Lower lobe of right lung (tissue), 2 donors: ENCODE measurements around the gene ACBD6. TPM values are rescaled to one million over a fixed set of nuclear protein-coding genes. Genes with fewer than 3 reads are reported as not detected.
"Not testable (repeated sequence)": the region's sequence is repeated elsewhere in the genome, so short reads cannot be mapped to it uniquely, and the experiment has no call there.

Experiments used
- ATAC-seq, 2 donors: fragments of 200-7000 bp; cut with Tn5 transposase; one replicate each; pipeline ENCODE4 v1.9.1; 2020 to 2022; ENCODE audit warnings: mild to moderate bottlenecking in 2 of 2, moderate library complexity in 2 of 2
- DNase-seq: peaks from one replicate; pipeline ENCODE4 v3.0.0-alpha.2; 2020
- H3K27ac ChIP-seq: fragments of 200-600 bp; one replicate; pipeline ENCODE4 v1.8.0; 2022
- H3K27me3 ChIP-seq: fragments of 200-600 bp; one replicate; pipeline ENCODE4 v1.8.0; 2022; ENCODE audit warnings: low read depth
- H3K36me3 ChIP-seq: fragments of 200-600 bp; one replicate; pipeline ENCODE4 v1.8.0; 2022; ENCODE audit warnings: mild to moderate bottlenecking
- H3K4me1 ChIP-seq: fragments of 200-600 bp; one replicate; pipeline ENCODE4 v1.8.0; 2022
- H3K4me3 ChIP-seq: fragments of 200-600 bp; one replicate; pipeline ENCODE4 v1.8.0; 2022; ENCODE audit warnings: mild to moderate bottlenecking
- H3K9me3 ChIP-seq: fragments of 200-600 bp; one replicate; pipeline ENCODE4 v1.8.0; 2022
- CTCF ChIP-seq: fragments of 200-600 bp; IDR thresholded peaks from one replicate; pipeline ENCODE4 v1.8.0; 2022; ENCODE audit warnings: antibody characterized with exemption, mild to moderate bottlenecking
- intact Hi-C: fragments of 100-400 bp; cut with DNase I; formaldehyde crosslinking; loops from one replicate; pipeline ENCODE4 v1.11.0; 2022
- total RNA-seq: library from RNA; stranded (reverse); fragmentation: NEBNext Ultra II Directional; extraction: Animal tissue kit (Norgen Biotek cat#: 25700); gene quantifications from one replicate; pipeline ENCODE4 v1.2.1, GENCODE V29; 2021
- donor health status: DM: no; HTN: yes; CAD: no; lungs with severe emphysema.

The ACBD6 gene
- total RNA-seq, 1 donor from 2014 or later: 37.4 TPM

- DNase-seq (no peak), ATAC-seq (no peak)
- Histone ChIP-seq H3K27ac (no peak overlapping the region), H3K4me3 (no peak overlapping the region), H3K4me1 (no peaks in the 10 kb centered on the region), H3K36me3 (no peaks in the 10 kb centered on the region), H3K27me3 (no peaks in the 10 kb centered on the region), H3K9me3 (no peaks in the 10 kb centered on the region)
- intact Hi-C loops: no loop called here
- TF ChIP-seq CTCF: no peak
Observed at GRCh38 chr1:180428782-180429695, 73.3 kb downstream of the ACBD6 start.

- ATAC-seq (no peak), DNase-seq (no peak)
- Histone ChIP-seq H3K27me3 (no peaks in the 10 kb centered on the region), H3K27ac (no peak overlapping the region), H3K4me3 (no peak overlapping the region), H3K9me3 (no peaks in the 10 kb centered on the region), H3K4me1 (no peaks in the 10 kb centered on the region), H3K36me3 (no peaks in the 10 kb centered on the region)
- intact Hi-C loops: no loop called here
- no peak for TF ChIP-seq CTCF
Observed at GRCh38 chr1:180425952-180426351, 76.4 kb downstream of the ACBD6 start.

- H3K9me3 ChIP-seq: no peaks in the 10 kb centered on the region
- H3K27ac ChIP-seq: no peak overlapping the region
- ATAC-seq (no peak), DNase-seq (no peak)
- no peak for TF ChIP-seq CTCF
- H3K4me3 ChIP-seq: no peak overlapping the region
- H3K36me3 ChIP-seq: no peaks in the 10 kb centered on the region
- intact Hi-C loops: no loop called here
- H3K4me1 ChIP-seq: no peaks in the 10 kb centered on the region
- H3K27me3 ChIP-seq: no peaks in the 10 kb centered on the region
Observed at GRCh38 chr1:180424848-180425457, 77.4 kb downstream of the ACBD6 start.

- no peaks in the 10 kb centered on the region for H3K9me3 ChIP-seq
- no peak for TF ChIP-seq CTCF
- DNase-seq (no peak), ATAC-seq (no peak)
- no peaks in the 10 kb centered on the region for H3K4me1 ChIP-seq
- intact Hi-C loops: no loop called here
- H3K36me3 ChIP-seq: no peaks in the 10 kb centered on the region
- H3K4me3 ChIP-seq: no peak overlapping the region
- no peak overlapping the region for H3K27ac ChIP-seq
- no peaks in the 10 kb centered on the region for H3K27me3 ChIP-seq
Observed at GRCh38 chr1:180421614-180422013, 80.8 kb downstream of the ACBD6 start.

- ATAC-seq, H3K4me3 ChIP-seq, H3K4me1 ChIP-seq, DNase-seq, H3K27me3 ChIP-seq, H3K9me3 ChIP-seq, H3K36me3 ChIP-seq, intact Hi-C loops, H3K27ac ChIP-seq: not testable (repeated sequence)
Observed at GRCh38 chr1:180421145-180421544, 81.2 kb downstream of the ACBD6 start.
